Pulmonary artery endothelial cell (primary cell): ENCODE results near the gene ALPP. TPM values are rescaled to one million over a fixed set of nuclear protein-coding genes. Genes with fewer than 3 reads are reported as not detected.
"Not testable (repeated sequence)": the region's sequence is repeated elsewhere in the genome, so short reads cannot be mapped to it uniquely, and the experiment has no call there.

Source experiments
- DNase-seq: peaks from one replicate; pipeline ENCODE4 v3.0.0-alpha.2; 2011; ENCODE audit warnings: low read depth, low spot score
- total RNA-seq: library from RNA; depleted of rRNA; stranded (reverse); fragments of >200 nt; gene quantifications from 2 replicates; pipeline ENCODE4 v1.2.3, GENCODE V29; 2014

Gene ALPP
- total RNA-seq, 1 donor from 2014 or later: not detected

- DNase-seq: no peak
These were observed 42.1 kb downstream of the ALPP start for GRCh38 chr2:232420463-232421188.

- DNase-seq: no peak
These were observed 42.7 kb downstream of the ALPP start for GRCh38 chr2:232421189-232421785.

DNA sequence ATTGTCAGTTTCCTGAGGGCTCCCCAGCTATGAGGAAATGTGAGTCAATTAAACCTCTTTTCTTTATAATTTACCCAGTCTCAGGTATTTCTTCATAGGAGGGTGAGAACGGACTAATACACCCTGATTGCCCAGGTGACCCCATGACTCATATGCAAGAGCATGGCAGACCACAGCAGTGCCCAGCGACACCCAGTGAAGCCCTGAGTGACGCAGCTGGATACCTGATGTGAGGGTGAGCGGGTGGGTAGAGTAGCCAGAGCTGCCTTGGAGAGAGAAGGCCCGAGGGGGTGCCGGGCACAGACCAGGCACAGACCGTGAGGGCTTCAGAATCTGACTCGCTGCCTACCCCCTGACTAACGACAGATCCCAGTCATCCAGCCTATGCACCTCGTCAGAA lies 43.5 kb downstream of the ALPP start:
- DNase-seq: no peak

DNA sequence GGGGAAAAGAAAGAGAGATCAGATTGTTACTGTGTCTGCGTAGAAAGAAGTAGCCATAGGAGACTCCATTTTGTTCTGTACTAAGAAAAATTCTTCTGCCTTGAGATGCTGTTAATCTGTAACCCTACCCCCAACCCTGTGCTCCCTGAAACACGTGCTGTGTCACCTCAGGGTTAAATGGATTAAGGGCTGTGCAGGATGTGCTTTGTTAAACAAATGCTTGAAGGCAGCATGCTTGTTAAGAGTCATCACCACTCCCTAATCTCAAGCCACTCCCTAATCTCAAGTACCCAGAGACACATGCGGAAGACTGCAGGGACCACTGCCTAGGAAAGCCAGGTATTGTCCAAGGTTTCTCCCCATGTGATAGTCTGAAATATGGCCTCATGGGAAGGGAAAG lies 44.4 kb downstream of the ALPP start:
- DNase-seq: not testable (repeated sequence)

DNA sequence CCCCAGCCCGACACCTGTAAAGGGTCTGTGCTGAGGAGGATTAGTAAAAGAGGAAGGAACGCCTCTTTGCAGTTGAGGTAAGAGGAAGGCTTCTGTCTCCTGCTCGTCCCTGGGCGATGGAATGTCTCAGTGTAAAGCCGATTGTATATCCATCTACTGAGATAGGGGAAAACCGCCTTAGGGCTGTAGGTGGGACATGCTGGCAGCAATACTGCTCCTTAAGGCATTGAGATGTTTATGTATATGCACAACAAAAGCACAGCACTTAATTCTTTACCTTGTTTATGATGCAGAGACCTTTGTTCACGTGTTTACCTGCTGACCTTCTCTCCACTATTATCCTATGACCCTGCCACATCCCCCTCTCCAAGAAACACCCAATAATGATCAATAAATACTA lies 44.9 kb downstream of the ALPP start:
- not testable (repeated sequence) for DNase-seq

DNA sequence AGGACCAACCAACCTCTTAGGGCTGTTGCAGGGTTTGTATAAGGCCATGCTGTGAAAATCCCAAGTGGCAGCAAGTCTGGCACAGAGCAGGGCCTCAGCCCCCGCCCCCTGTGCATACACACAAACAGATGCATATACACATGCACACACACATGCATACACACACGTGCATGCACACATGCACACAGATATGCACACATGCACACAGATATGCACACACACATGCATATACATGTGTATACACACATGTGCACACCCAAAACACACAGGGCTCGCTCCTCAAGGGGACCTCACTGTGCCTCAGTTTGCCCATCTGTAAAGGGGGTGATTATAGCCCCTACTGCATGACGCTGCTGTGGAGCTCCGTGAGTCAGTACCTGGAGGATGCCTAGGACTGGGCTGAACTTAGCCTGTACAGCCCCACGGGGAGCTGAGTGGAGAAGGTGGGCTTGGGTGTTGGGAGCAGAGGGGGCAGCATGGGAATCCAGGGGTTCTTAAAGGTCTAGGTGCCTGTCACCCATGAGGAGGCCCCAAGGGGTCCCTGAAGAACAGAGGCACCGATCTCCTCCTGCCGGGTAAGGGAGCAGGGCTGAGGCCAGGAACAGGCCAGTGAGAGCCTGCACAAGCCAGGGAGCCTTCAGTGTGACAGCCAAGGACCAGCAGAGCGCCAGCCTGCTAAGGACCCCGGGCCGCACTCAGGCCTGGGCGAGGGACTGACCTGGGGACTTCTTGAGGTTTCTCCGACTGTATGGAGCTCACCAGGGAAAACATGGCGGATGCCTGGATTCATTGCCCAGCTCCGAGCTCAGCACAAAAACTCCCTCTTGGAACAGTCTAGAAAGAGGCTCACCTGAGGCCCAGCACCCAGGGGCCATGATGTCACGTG lies 53.4 kb downstream of the ALPP start:
- no peak for DNase-seq

Other genes starting within 250 kb of the ALPP start
- gene ALPG, start 28.1 kb downstream of the ALPP start, total RNA-seq: not detected in 2 replicates
- not detected in 2 replicates for gene ALPI, start 77.4 kb downstream of the ALPP start, total RNA-seq
- gene ECEL1, start 109.1 kb downstream of the ALPP start, total RNA-seq: not detected in 2 replicates
- not detected in 2 replicates for gene PRSS56, start 141.6 kb downstream of the ALPP start, total RNA-seq
- gene CHRND, start 147.4 kb downstream of the ALPP start, total RNA-seq: not detected in 2 replicates
- gene CHRNG, start 160.9 kb downstream of the ALPP start, total RNA-seq: not detected in 2 replicates
- 1.8 and 2.5 TPM in 2 replicates for gene TIGD1, start 171.8 kb downstream of the ALPP start, total RNA-seq
- gene EIF4E2, start 171.9 kb downstream of the ALPP start, total RNA-seq: 122 and 124 TPM in 2 replicates